ENCODE measurements around the gene EPS8L2.

The EPS8L2 gene

GRCh38 chr11:763549-764321 lies 57.7 kb downstream of the EPS8L2 start:
- no peak for DNase-seq

- DNase-seq, result no peak
Observed at GRCh38 chr11:764322-765024, 58.4 kb downstream of the EPS8L2 start.

- DNase-seq, result no peak
Observed at GRCh38 chr11:765025-765801, 59.2 kb downstream of the EPS8L2 start.

GRCh38 chr11:765802-766091 lies 59.7 kb downstream of the EPS8L2 start:
- no peak for DNase-seq

- no peak for DNase-seq
Observed at GRCh38 chr11:766106-766935, 60.3 kb downstream of the EPS8L2 start.

- DNase-seq, result no peak
Observed at GRCh38 chr11:766936-767210, 60.8 kb downstream of the EPS8L2 start.

- DNase-seq, result no peak
Observed at GRCh38 chr11:767238-767637, 61.2 kb downstream of the EPS8L2 start.

GRCh38 chr11:769887-770641 lies 64.0 kb downstream of the EPS8L2 start:
- no peak for DNase-seq

- DNase-seq, result no peak
Observed at GRCh38 chr11:770642-771616, 64.9 kb downstream of the EPS8L2 start.

GRCh38 chr11:771617-772204 lies 65.7 kb downstream of the EPS8L2 start:
- no peak for DNase-seq

GRCh38 chr11:772429-773390 lies 66.7 kb downstream of the EPS8L2 start:
- DNase-seq, result no peak

- DNase-seq, result no peak
Observed at GRCh38 chr11:773425-773824, 67.4 kb downstream of the EPS8L2 start.

GRCh38 chr11:773830-774229 lies 67.8 kb downstream of the EPS8L2 start:
- no peak for DNase-seq

- no peak for DNase-seq
Observed at GRCh38 chr11:774873-775592, 69.0 kb downstream of the EPS8L2 start.

- DNase-seq, result no peak
Observed at GRCh38 chr11:776263-776560, 70.2 kb downstream of the EPS8L2 start.

- peak; percentile 66 for DNase-seq
Observed at GRCh38 chr11:776561-777287, 70.7 kb downstream of the EPS8L2 start.
